Measurements from ENCODE around the gene SLC4A5.
"Not testable (repeated sequence)": the region's sequence is repeated elsewhere in the genome, so short reads cannot be mapped to it uniquely, and the experiment has no call there.

Gene SLC4A5

DNA sequence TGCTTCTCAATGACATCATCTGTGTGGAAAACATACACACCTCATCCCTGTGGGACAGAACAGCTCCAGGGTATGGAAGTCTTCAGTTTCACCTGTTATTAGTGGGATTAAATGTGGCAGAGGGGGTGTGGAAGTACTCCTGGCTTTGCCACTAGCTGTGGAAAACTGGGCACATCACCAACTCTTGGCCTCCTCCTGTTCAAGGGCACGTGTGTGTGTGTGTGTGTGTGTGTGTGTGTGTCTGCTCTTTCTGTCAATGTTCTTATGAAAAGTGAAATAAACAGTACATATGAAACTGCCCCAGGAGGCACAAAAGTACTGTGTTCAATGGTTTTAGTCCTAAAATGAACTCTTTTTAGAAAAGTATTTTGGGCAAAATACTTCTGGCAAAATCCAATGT is 78.9 kb downstream of the SLC4A5 start:
- no peak for DNase-seq

- DNase-seq, result no peak
Observed at GRCh38 chr2:74262681-74263080, 80.5 kb downstream of the SLC4A5 start.

GRCh38 chr2:74261204-74261864 is 81.9 kb downstream of the SLC4A5 start:
- peak; percentile 18 for DNase-seq

GRCh38 chr2:74260495-74260894 is 82.7 kb downstream of the SLC4A5 start:
- DNase-seq, result no peak

DNA sequence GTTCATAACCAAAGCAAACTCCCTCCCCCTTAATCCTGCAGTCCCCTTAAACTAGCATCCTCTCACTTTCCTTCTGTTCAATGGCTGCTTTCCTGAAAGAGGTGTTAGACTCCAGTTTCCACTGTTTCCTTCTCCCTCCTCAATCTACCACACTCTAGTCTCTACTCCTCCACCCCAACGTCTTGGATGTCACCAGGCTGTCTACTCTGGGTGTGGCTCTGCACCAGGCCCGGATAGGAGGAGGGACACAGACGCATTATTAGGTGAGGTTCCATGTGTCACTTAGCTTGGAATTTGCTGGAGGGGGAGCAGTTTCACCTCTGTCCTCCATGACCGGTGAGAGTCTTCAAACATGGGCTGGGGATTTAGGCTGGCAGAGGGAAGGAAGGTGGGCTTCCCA is 83.5 kb downstream of the SLC4A5 start:
- DNase-seq, result no peak

DNA sequence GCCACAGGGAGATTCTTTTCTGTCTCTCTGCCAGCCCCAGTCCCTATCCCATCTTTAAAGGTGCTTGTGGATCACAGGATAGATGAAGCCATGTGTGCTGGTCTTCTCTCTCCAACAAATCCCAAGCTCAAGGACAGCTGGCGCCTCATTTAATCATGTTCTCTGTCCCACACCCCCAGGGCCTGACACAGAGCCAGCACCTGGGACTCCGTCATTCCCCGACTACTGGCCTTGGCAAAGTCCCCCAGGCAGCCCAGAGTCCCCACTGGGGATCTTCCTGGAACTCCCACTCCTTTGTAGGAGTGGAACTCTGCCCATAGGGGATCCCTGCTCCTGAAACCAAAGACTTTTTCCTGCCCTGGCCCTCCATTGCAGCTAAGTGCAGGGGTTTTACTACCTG is 84.0 kb downstream of the SLC4A5 start:
- no peak for DNase-seq

DNA sequence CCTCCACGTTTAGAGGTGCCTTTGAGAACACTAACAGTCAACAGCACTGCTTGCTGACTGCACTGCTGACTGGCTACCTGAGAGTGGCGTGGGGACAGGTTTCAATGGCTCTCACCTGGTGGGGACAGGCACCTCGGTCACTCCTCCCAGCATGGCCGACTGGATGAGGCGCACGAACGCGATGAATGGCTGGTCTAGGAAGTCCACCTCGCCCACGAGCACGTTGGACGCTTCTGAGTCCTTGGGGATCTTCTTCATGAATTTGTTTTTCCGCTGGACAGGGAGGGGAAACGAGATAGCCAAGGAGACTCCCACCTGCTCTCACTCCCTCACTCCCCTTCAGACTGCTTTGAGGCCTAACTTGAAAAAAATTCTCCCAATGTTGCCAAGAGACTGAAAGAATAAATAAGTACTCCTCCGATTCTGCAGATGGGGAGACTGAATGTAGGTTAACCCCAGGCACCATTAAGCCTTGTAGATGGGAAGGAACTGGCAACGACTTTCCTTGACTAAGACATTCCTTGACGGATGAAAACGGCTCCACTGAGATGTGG is 87.5 kb downstream of the SLC4A5 start:
- DNase-seq, result no peak

GRCh38 chr2:74253971-74254310 is 89.3 kb downstream of the SLC4A5 start:
- DNase-seq, result no peak

- DNase-seq, result no peak
Observed at GRCh38 chr2:74253306-74253970, 89.8 kb downstream of the SLC4A5 start.

DNA sequence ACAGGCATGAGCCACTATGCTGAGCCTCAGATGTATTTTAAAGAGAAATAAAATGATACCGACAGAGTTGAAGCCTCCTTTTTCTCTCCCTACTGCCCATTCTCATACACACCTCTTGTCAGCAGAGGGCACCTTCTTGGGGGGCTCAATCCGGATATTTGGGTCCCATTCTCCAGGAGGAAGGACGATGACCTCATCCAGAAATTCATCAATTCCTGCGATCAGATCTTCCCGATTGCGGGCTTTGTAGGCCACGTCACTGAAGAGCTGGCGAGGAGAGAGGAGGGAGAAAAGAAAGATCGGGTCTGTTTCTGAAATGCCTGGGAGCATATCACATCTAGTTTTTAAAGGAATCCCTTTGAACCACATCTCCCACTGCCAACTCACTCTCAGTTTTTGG is 90.4 kb downstream of the SLC4A5 start:
- no peak for DNase-seq

DNA sequence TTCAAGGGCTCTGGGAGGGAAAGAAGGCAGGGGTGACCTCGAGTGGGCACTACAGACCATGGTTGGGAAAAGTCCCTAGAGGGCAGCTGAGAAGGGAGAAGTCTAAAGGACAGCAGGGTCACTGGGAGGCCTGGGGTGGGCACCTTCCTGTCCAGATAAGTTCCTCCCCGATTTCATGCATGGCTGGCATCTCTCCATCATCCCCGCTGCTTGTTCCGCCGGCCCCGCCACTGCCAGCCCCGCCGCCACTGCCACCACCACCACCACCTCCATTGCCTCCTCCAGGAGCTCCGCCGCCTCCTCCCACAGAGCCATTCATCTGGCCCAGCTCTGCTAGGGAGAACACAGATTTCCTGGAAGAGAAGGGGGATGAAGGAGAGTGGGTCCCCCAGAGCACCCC is 91.2 kb downstream of the SLC4A5 start:
- no peak for DNase-seq

DNA sequence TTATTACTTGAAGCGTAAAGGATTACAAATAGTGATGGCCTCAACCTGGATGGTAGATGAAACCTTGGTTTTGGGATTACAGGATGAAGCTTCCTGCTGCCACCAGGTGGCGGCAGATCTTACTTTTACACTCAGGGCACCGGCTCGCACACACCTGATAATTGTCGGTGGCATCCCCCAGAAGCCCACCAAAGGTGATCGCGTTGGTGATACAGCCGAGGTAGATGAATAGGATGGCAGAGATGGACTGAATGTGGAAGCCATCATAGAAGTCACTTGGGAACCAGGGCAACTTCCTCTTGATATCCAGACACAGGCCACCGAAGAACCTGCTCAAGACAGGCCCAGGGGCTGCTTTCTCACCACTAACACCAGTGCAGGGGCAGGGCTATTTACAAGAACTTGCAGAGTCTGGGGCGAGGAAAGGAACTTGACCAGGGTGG is 93.0 kb downstream of the SLC4A5 start:
- DNase-seq, result peak; percentile 35

DNA sequence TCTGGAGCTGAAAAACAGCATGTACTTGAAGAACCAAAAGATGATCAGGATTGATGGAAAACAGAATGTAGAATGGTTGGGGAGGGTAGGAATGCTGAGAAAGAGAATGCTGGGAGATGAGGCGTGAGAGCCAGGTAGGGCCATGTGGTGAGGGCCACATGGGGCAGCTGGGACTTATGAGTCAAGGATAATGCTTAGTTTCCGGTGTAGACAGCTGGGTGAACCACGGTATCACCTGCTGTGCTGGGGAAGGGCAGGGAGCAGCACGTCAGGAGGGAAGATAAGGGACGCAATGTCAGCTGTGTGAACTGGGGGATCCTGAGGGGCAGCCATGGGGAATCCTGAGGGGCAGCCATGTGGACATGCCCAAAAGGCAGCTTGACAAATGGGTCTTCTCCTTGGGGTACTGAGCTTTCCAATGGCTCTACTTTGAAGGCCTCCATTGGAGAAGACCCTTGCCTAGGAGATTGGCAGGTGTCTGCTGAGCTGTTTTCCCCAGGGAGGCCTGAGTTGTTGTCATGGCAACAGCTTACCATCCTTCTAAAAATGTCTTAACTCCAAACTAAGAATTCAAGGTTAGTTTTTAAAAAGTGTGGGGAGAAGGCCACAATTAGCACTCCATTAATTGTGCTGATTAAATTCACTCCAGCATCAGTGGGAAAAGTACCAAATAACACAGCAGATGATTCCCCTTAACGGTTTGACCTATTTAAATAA is 93.7 kb downstream of the SLC4A5 start:
- DNase-seq, result no peak

DNA sequence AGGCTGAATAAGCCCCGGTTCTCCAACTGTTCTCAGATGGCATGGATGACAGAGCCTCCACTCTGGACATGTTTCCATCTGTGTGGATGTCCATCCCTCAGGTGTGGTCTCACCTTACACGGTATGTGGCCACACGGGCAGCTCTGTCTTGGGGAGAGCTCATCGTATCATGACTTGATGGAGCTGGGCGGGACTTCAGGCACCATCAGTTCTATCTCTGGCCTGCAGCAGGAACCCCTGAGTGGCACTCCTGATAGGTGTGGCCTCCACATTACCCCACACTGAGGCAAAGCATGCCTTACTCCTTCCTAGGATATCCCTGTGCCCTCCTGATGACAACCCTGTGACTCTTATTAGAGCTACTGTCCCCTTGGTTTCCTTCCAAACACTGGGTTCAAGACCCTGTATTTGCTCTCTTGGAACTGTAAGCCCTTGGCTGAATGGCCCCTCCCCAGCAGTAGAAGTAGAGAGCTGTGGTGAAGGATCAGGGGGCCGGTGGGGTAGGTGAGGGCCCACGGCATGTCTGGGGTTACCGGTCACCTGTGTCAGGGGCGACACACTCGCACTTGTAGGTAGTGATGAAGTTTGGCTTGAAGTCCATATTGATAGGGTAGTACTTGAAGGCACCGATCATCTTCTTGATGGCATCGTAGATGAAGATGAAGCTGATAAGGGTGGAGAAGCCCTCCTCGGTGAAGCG is 96.6 kb downstream of the SLC4A5 start:
- DNase-seq, result no peak

DNA sequence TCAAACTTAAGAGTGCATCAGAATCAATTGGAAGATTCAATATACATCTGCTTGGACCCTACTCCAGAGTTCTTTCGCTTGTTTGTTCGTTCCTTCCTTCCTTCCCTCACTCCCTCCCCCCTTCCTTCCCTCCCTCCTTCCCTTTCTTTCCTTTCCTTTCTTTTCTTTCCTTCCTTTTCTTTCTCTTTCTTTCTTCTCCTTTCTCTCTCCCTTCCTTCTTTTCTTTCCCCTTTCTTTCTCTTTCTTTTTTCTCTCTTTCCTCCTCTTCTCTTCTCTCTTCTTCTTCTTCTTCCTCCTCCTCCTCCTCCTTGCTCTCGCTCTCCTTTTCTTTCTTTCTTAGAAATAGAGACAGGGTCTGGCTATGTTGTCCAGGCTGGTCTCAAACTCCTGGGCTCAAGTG is 98.9 kb downstream of the SLC4A5 start:
- DNase-seq, result no peak

DNA sequence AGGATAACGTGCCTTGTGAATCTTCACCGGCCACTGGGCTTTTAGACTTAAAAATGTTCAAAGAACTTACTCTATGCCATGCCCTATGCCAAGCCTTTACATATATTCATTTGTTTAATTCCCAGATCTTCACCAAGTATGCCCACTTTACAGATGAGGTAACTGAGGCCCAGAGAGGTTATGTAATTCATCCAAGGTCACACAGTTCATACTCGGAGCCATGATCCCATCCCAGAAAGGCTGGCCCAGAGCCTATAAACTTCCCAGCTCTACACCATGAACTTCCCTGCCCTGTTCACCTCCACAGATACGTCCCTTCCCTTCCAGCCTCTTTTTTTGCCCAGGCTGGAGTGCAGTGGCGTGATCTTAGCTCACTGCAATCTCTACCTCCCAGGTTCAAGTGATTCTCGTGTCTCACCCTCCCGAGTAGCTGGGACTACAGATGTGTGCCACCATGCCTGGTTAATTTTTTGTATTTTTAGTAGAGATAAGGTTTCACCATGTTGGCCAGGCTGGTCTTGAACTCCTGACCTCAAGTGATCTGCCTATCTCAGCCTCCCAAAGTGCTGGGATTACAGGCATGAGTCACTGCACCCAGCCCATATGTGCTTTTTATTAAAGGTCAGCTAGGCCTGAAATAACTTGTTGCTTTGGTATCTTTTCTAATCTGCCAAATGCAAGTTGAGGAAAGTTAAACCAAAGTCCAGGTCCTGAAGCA is 100.7 kb downstream of the SLC4A5 start:
- DNase-seq, result no peak

DNA sequence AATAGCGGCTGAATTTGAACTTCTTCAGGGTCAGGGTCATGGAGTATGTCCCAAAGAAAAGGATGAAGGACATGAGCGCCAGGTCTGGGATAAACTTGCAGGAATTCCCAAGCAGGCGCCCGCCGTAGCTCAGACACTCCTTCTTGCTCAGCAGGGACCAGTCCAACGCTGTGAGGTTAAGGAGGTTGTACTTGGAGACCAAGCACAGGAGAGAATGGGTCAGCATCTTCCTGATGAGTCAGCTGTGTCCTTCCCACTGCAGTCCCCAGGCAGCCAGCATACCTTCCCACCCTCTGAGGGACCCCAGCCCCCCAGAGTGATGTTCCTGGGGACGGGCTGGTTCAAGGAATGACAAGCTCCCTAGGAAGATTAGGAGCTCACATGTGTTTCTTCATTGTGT is 103.9 kb downstream of the SLC4A5 start:
- no peak for DNase-seq

DNA sequence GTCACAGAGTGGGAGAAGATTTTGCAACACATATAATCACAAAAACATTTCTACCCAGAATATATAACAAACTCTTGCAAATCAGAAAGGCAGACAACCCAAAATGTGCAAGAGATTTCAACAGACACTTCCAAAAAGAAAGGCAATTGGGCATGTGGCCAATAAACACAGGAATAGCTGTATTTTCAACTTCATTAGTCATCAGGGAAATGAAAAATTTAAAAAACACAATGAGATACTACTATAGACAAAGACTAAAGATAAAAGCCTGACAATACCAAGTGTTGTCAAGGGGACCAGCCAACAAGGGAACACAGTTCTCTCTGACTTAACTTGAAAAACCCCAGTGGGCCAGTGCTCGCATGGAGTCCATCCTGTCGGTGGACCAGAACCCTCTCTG is 104.3 kb downstream of the SLC4A5 start:
- DNase-seq, result no peak

DNA sequence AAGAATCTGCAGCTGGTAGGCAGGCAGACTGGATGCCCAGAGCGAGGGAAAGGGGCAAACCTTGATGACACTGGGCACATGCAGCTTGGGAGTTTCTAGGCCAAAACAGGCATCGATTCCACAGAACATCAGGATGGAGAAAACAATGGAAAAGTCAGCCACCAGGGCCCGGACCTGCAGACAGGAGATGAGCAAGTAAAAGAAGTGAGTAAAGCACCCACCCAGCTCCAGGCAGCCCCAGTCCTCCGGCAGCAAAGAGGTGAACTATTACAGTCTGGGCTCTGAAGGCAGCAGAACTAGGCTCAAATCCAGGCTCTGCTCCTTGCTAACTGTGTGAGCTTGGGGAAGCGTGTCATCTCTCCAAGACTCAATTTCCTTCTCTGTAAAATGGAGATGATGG is 108.2 kb downstream of the SLC4A5 start:
- no peak for DNase-seq

- DNase-seq, result no peak
Observed at GRCh38 chr2:74233648-74234047, 109.6 kb downstream of the SLC4A5 start.

DNA sequence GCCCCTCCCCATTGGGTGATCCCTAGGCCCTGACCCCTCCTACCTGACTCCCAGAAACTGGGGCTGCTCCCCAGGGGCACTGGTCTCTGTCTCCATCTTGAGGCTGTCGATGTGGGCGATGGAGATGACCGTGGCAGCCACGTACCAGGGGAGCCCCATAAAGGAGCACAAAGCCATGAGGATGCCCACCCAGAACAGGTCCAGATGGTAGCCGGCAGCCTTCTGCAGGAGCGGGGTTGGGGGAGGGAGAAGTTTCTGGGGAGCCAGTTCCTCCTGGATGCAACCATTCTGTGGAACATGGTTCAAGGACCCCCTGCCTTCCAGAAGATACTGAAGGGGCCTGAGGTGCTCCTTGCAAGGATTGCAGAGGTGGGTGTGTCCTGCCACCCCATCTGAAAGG is 110.8 kb downstream of the SLC4A5 start:
- no peak for DNase-seq

- not testable (repeated sequence) for DNase-seq
Observed at GRCh38 chr2:74229865-74230264, 113.4 kb downstream of the SLC4A5 start.

Data from right kidney (tissue), 1 donor.